ENCODE results near the gene MEX3D. TPM values are rescaled to one million over a fixed set of nuclear protein-coding genes. Genes with fewer than 3 reads are reported as not detected.

MEX3D gene
- total RNA-seq, 1 donor from 2014 or later: 75.6 TPM

DNA sequence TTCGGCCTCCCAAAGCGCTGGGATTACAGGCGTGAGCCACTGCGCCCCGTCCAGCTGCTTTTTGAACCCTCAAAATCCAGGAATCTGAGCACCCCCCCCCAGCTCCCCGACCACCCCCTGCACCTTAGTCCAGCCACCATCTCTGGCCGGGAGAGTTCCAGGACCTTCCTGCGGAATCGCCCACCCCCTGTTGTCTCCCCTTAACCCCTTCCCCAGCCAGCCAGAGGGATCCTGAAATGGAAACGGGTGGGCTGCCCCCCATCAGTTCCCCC is 25.3 kb upstream of the MEX3D start:
- no peak for DNase-seq (ENCODE audit: low read depth in 2 of 2)

- DNase-seq (ENCODE audit: low read depth in 2 of 2): peak; percentile 97
Observed at GRCh38 chr19:1592755-1593500, 24.8 kb upstream of the MEX3D start, which contains the start of gene MBD3. Gene MBD3, minus strand, starts transcription at chr19:1592865. Its CDS starts 234 bp downstream, at chr19:1592631.

GRCh38 chr19:1592024-1592754 is 24.1 kb upstream of the MEX3D start:
- peak; percentile 93 to 96 for DNase-seq (ENCODE audit: low read depth in 2 of 2)

- DNase-seq (ENCODE audit: low read depth in 2 of 2): peak; percentile 48 to 55
Observed at GRCh38 chr19:1591421-1592023, 23.4 kb upstream of the MEX3D start.

DNA sequence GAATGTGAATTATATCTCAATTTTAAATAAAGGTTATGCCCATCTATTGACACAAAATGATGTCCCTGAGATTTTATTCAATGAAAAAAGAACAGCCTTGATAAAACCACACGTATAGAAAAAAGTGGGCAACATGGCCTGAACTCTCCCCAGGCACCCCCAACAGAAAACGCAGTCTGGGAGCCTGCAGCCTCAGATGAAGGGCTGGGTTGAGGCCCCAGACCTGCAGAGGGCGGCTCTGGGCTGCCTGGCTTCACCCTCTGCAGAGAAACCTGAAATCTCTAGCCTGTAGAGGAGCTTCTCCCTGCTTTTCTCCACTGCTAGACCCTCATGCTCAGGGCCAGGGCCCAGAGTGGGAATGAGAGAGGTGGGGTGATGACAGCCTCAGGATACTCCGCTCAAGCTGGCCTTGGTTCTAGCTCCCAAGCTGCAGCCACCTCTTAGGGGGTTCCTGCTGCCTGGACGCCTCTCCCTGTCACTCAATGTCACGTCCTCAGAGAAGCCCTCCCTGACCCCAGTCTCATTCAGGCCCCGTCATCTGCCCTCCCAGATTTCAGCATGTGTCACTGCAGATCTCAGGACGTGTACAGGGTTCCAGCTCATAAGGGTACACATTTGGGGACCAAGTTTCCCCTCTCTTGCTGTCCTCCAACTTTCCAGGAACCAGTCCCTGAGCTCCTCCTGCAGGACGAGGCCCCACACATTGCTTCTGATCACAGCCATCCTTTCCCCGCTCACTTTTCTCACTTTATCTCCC is 22.7 kb upstream of the MEX3D start:
- peak in 1 of 2 donors; percentile 23 for DNase-seq (ENCODE audit: low read depth in 2 of 2)

DNA sequence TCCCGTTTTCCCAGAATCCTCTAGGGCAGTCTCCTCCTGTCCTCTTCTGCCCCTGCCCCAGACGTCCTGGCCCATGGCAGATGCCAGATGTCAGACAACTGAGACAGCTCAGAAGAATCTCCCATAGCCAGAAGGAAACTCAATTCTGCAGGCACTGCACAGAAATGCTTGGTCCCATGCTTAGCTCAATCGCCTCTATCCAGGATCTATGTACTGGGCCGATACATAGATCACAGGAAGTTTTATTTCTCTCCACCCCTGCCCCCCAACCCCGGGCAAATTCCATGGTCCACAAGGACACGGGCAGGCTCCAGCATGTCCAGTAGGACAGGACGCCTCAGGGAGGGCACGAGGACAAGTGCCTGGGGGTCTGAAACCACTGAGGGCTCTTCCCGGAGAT is 19.7 kb upstream of the MEX3D start:
- no peak for DNase-seq (ENCODE audit: low read depth in 2 of 2)

DNA sequence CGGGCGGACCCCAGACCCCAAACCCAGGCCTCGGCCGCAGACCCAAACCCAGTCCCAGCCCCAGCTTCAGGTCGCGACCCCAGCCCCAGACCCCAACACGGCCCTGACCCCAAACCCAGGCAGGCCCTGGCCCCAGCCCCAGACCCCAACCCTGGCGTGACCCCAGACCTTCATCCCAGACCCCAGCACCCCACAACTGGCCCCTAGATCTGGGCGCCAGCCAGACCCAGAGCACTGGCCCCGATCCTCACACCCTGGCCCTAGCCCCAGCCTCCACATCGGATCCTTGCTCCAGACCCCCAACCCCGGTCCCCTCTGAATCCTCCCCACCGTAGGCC is 17.1 kb upstream of the MEX3D start:
- DNase-seq (ENCODE audit: low read depth in 2 of 2): no peak

- no peak for DNase-seq (ENCODE audit: low read depth in 2 of 2)
Observed at GRCh38 chr19:1584500-1585242, 16.5 kb upstream of the MEX3D start.

DNA sequence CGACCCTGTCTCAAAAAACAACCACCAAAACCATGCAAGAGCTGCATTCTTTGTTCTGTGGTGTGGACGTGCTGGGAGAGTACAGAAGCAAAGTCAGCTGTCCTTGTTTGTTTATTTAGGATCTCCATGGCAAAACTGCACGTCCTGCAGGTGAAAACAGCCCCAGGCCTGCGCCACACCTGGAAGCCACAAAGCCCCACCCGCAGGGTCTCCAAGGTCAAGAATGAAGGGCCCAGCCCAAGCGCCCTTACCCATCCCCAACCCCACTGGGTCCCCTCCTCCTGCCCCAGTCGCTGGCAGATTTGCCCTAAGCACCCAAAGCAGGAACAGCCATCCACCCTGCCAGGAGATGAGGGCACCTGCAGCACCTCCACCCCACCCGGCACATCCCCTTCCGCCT is 14.1 kb upstream of the MEX3D start:
- no peak for DNase-seq (ENCODE audit: low read depth in 2 of 2)

DNA sequence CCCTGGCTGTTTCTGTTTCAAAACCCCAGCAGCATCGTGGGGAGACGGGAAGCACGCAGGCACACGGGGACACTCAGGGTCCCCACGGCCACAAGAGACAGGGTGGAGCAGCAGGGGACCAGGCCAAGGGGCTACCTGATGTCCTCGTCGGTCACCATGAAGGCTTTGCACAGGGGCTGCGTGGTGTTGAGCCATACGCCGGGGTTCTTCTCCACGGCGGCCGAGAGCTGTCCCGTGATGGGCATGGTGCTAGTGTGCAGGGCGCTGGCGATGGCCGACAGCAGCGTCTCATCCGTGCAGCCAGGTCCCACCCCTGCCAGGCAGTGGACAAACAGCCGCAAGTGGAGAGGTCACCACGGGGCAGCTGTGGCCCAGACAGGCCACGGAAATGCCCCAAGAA is 12.8 kb upstream of the MEX3D start:
- no peak for DNase-seq (ENCODE audit: low read depth in 2 of 2)

DNA sequence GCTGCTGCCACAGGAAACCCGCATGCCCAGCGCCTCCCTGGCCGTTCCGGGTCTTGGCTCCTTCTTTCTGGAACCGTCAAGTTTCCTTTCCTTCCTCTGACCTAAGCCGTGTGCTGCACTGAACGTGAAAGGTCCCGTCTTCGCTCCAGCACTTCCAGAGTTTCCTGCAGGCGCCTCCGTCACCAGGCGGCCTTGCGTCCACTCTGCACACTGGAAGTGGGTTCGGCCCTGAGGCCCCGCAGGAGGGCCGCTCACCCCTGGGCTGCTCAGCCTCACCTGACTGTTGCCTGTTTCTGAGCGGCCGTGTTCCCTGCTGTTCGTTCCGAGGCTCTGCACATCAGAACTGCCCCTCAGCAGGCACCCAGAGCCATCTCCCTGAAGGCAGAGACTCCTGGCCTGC is 12.3 kb upstream of the MEX3D start:
- DNase-seq (ENCODE audit: low read depth in 2 of 2): no peak

DNA sequence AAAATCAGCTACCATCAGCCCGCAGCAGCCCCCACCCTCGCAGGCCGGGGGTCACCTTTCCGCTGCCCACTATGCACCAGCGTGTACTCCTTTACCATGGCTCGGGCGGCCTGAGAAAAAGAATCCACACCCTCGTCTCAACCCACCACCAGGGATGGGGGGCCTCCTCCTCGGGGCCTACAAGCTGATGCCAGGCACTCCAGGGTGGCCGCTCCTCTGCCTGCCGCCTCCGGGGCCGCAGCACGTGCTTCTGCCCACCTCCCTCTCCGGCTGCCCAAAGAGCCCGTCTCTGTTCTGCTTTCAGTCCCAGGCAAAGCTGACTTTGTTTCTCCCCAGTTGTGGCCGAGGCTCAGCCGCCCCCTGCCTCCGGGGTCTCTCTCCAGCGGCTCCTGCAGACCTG is 11.1 kb upstream of the MEX3D start:
- DNase-seq (ENCODE audit: low read depth in 2 of 2): no peak

GRCh38 chr19:1577929-1578618 is 9.9 kb upstream of the MEX3D start:
- DNase-seq (ENCODE audit: low read depth in 2 of 2): no peak

DNA sequence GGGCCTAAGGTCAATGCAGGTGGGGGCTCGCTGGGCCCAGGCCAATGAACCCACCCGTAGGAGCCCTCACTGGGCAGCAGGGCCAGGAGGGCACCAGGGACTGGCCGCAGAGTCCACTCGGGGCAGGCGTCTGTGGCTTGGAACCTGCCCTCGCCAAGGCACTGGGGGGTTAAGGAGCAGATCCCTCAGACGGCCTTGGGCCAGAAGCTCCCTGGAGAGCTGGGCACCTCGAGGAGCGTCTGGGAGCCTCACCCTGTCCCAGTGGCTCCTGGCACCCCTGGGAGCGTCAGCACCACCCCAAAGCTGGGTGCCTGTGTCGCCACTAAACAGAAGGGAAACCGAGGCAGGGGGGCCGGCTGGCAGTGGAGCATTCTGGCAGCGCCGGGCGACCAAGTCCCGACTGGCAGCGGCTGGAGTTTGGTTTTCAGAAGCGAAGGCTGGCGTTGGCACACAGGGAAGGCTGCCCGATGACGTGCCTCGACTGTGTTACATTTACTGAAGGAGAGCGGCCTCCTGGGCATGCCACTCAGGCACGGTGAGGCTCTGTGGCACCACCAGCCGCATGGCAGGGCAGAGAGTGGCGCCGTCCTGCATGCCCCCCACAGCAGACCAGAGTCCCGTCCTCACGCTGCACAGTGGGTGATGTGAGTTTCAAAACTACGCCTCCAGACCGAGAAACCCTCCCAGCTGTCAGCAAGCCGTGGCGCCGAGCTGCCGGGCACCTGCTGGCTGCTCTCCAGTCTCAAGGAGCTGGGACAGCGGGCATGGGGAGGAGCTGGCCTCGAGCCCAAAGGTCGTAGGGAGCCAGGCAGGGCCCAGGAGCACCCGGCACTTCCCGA is 9.2 kb upstream of the MEX3D start:
- DNase-seq (ENCODE audit: low read depth in 2 of 2): no peak

GRCh38 chr19:1576242-1577089 is 8.3 kb upstream of the MEX3D start:
- DNase-seq (ENCODE audit: low read depth in 2 of 2): no peak

GRCh38 chr19:1575323-1576241 is 7.5 kb upstream of the MEX3D start:
- DNase-seq (ENCODE audit: low read depth in 2 of 2): no peak

DNA sequence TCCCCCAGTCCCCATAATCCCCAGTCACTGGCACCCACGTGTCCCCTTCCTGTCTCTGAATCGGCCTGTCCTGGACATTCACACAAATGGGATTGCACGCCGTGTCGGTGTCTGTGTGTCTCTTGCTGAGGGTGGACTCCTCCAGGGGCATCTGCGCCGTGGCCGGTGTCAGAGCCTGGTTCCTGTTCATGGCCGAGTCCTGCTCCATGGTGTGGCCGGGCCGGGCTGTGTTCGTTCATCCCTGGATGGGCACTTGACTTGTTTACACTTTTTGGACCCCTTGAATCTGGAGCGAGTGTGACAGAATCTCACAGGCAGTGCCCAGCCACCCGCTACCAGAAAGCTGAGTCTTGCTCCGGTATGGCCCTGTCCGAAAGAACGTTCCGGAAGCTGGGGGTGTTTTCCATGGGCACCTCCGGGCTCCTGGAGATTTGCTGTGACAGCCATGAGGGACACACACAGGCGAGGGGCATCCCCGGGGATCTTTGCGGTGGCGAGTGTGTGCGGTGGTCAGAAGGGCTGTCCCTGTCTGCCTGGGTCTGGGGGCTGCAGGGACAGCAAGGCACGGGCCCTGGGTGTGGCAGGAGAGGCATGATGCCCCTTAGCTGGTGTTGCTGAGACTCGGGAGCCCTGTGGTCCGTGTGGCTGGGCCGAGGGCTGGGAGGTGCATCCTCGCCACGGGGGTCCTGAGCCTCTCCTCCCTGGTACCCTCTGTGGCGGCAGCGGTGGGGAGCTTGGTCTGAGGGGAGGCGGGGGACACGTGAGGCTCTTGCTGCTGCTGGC is 6.4 kb upstream of the MEX3D start:
- DNase-seq (ENCODE audit: low read depth in 2 of 2): no peak

All from lung microvascular endothelial cell (primary cell).